ENCODE measurements around the gene NEURL1.
"Not testable (repeated sequence)": the region's sequence is repeated elsewhere in the genome, so short reads cannot be mapped to it uniquely, and the experiment has no call there.

The NEURL1 gene

DNA sequence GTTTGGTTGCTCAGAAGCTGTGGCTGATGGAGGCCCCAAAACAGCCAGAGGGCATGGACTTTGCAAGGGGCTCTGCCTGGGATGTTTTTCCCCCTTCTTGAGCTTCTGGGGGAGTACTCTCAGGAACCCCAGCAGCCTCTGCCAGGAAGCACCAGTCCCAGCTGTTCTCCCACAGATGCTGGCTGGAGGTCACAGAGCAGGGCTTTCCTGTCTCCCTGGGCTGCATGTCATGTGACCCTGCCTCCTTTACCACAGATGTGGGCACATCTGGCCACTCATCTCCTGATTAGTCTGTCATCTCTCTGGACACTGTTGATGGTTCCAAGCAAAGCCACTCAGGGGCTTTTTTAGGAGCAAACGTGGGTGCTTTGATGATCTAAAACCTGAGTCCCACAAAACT is 136.7 kb downstream of the NEURL1 start:
- FAIRE-seq (no peak), DNase-seq (ENCODE audit: insufficient read length, low spot score) (no peak)
- TF ChIP-seq PAX5 (IDR thresholded peaks at IDR 0.05; ENCODE audit: insufficient read depth, low read length, severe bottlenecking) (no peak), POLR2AphosphoS5 (IDR thresholded peaks at IDR 0.05; ENCODE audit: low read depth, low read length) (no peak), POLR2A (IDR thresholded peaks at IDR 0.05; ENCODE audit: low read depth, low read length) (no peak), SPI1 (IDR thresholded peaks at IDR 0.05; ENCODE audit: low read depth, low read length) (no peak), TAF1 (IDR thresholded peaks at IDR 0.05; ENCODE audit: low read depth, low read length) (no peak)

DNA sequence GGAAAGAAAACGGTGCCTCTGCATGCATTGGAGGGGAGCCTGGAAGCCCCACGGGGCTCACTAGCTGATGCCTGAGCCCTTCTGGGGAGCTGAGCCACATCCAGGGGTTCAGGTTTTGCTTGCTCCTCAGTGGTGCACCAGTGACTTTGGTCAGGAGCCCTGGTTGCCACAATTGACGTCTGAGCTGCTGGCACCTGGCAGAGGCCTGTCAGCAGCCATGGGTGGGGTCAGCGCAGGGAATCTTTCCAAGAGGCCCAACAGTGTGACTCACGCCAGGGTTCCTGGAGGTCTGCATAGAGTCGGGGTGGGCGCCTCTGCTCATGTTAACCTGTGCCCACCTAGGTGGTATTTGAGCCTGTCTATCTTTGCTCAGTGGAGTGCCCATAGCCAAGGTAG is 138.7 kb downstream of the NEURL1 start:
- FAIRE-seq = no peak
- no peak for TF ChIP-seq POU2F2 (IDR thresholded peaks at IDR 0.05; ENCODE audit: low read depth, low read length)
- no peak for TF ChIP-seq POLR2A (IDR thresholded peaks at IDR 0.05; ENCODE audit: low read depth, low read length)
- TF ChIP-seq PAX5 (IDR thresholded peaks at IDR 0.05; ENCODE audit: insufficient read depth, low read length, severe bottlenecking) = no peak
- no peak for TF ChIP-seq SPI1 (IDR thresholded peaks at IDR 0.05; ENCODE audit: low read depth, low read length)
- no peak for TF ChIP-seq POLR2AphosphoS5 (IDR thresholded peaks at IDR 0.05; ENCODE audit: low read depth, low read length)
- TF ChIP-seq TAF1 (IDR thresholded peaks at IDR 0.05; ENCODE audit: low read depth, low read length) = no peak

DNA sequence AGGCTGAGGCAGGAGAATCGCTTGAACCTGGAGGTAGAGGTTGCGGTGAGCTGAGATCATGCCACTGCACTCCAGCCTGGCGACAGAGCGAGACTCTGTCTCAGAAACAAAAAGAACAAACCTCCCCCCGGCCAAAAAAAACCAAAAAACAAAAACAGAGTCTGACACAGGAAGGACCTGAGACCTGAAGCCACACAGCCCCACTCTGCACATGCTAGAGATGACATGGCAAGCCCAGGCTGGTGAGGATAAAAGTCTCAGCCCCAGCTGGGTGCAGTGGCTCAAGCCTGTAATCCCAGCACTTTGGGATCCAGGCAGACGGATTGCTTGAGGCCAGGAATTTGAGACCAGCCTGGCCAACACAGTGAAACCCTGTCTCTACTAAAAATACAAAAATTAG is 139.4 kb downstream of the NEURL1 start:
- FAIRE-seq; DNase-seq (ENCODE audit: insufficient read length, low spot score): not testable (repeated sequence)

More for the DNA sequence above, 138.7 kb downstream of the NEURL1 start:
- no peak for DNase-seq (ENCODE audit: insufficient read length, low spot score)

DNA sequence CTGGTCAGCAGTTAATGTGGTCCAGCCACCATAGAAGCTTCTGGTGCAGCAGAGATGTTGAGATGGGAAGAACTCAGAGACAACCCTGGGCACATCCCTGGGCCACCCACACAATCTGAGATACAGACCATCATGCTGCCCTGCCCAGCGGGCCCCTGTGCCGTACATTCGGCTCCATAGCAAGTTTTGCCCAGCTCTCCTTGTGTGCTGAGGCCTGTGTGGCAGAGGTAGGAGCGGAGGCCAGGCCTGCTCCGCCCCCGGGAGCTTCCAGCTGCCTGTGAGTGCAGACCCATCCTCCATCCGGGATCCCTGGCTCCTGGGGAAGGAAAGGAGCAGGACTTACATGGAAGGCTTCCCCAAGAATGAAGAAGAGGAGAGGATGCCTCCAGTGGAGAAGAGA is 140.3 kb downstream of the NEURL1 start:
- FAIRE-seq (no peak), DNase-seq (ENCODE audit: insufficient read length, low spot score) (no peak)
- TF ChIP-seq POLR2AphosphoS5 (IDR thresholded peaks at IDR 0.05; ENCODE audit: low read depth, low read length) = no peak
- TF ChIP-seq PAX5 (IDR thresholded peaks at IDR 0.05; ENCODE audit: insufficient read depth, low read length, severe bottlenecking) = no peak
- no peak for TF ChIP-seq POLR2A (IDR thresholded peaks at IDR 0.05; ENCODE audit: low read depth, low read length)
- no peak for TF ChIP-seq SPI1 (IDR thresholded peaks at IDR 0.05; ENCODE audit: low read depth, low read length)
- no peak for TF ChIP-seq TAF1 (IDR thresholded peaks at IDR 0.05; ENCODE audit: low read depth, low read length)
- TF ChIP-seq POU2F2 (IDR thresholded peaks at IDR 0.05; ENCODE audit: low read depth, low read length) = no peak

DNA sequence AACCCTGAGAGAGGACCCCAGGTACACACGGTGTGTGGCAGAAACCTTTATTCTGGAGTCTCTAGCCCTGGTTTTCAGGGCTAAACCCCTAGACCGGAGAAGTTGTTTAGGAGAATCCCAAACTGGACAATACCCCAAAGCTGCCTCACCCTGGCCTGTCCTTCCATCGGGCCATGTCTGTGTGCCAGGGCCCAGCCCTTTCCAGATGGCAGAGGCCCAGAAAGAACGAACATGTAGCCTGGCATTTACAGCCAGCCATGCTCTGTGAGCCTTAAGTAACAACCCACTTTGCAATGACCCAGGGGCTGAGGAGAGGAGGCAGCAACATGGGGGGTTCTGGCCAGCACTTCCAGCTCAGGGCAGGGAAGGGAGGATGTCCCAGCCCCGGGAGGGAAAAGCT is 142.1 kb downstream of the NEURL1 start:
- no peak for FAIRE-seq

DNA sequence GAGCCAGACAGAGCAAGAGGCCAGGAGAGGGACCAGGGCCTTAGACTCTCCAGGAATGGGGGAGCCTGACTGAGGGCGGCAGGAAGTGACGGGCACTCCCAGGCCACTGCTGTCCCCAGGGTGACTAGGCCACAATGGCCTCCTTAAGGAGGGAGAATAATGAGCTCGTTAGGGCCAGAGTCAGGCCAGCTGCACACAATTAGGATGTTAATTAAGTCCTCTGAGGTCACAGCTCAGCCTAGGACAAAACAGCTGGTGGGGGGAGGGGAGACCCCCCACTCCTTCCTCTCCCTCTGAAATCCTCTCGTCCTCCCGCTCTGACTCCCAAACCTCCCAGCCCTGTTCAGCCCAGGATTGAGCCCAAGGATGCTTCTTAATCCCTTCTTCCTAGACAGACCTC is 143.0 kb downstream of the NEURL1 start:
- TF ChIP-seq PAX5 (IDR thresholded peaks at IDR 0.05; ENCODE audit: insufficient read depth, low read length, severe bottlenecking) = no peak
- TF ChIP-seq POLR2AphosphoS5 (IDR thresholded peaks at IDR 0.05; ENCODE audit: low read depth, low read length) = no peak
- TF ChIP-seq POLR2A (IDR thresholded peaks at IDR 0.05; ENCODE audit: low read depth, low read length) = no peak
- TF ChIP-seq POU2F2 (IDR thresholded peaks at IDR 0.05; ENCODE audit: low read depth, low read length) = no peak
- TF ChIP-seq SPI1 (IDR thresholded peaks at IDR 0.05; ENCODE audit: low read depth, low read length) = no peak
- TF ChIP-seq TAF1 (IDR thresholded peaks at IDR 0.05; ENCODE audit: low read depth, low read length) = no peak

More for the DNA sequence above, 142.1 kb downstream of the NEURL1 start:
- no peak for DNase-seq (ENCODE audit: insufficient read length, low spot score)
- TF ChIP-seq PAX5 (IDR thresholded peaks at IDR 0.05; ENCODE audit: insufficient read depth, low read length, severe bottlenecking) = no peak
- TF ChIP-seq SPI1 (IDR thresholded peaks at IDR 0.05; ENCODE audit: low read depth, low read length) = no peak
- no peak for TF ChIP-seq POU2F2 (IDR thresholded peaks at IDR 0.05; ENCODE audit: low read depth, low read length)
- TF ChIP-seq POLR2AphosphoS5 (IDR thresholded peaks at IDR 0.05; ENCODE audit: low read depth, low read length) = no peak
- no peak for TF ChIP-seq POLR2A (IDR thresholded peaks at IDR 0.05; ENCODE audit: low read depth, low read length)
- no peak for TF ChIP-seq TAF1 (IDR thresholded peaks at IDR 0.05; ENCODE audit: low read depth, low read length)

DNA sequence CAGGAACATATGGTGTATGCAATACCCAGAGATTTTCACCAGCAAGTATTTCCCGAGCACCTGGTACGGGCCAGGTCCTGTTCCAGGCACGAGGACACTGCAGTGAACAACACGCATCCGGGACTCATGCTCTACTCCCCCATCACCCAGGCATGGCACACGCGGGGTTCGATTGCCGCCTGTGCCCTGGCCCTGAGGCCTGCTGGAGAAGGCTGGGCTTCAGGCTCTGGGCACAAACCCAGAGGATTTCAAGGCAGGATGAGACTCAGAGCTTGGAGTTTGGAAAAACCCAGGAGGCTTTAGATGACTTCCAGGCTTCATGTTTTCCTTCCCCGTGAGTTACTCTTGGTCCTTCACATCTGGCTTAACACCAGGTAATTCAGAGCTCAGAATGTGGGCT is 143.5 kb downstream of the NEURL1 start:
- FAIRE-seq (no peak), DNase-seq (ENCODE audit: insufficient read length, low spot score) (no peak)
- TF ChIP-seq POLR2AphosphoS5 (IDR thresholded peaks at IDR 0.05; ENCODE audit: low read depth, low read length) = no peak
- TF ChIP-seq TAF1 (IDR thresholded peaks at IDR 0.05; ENCODE audit: low read depth, low read length) = no peak
- no peak for TF ChIP-seq PAX5 (IDR thresholded peaks at IDR 0.05; ENCODE audit: insufficient read depth, low read length, severe bottlenecking)
- no peak for TF ChIP-seq POLR2A (IDR thresholded peaks at IDR 0.05; ENCODE audit: low read depth, low read length)
- no peak for TF ChIP-seq SPI1 (IDR thresholded peaks at IDR 0.05; ENCODE audit: low read depth, low read length)

More for the DNA sequence above, 143.0 kb downstream of the NEURL1 start:
- DNase-seq (ENCODE audit: insufficient read length, low spot score) (no peak), FAIRE-seq (no peak)

DNA sequence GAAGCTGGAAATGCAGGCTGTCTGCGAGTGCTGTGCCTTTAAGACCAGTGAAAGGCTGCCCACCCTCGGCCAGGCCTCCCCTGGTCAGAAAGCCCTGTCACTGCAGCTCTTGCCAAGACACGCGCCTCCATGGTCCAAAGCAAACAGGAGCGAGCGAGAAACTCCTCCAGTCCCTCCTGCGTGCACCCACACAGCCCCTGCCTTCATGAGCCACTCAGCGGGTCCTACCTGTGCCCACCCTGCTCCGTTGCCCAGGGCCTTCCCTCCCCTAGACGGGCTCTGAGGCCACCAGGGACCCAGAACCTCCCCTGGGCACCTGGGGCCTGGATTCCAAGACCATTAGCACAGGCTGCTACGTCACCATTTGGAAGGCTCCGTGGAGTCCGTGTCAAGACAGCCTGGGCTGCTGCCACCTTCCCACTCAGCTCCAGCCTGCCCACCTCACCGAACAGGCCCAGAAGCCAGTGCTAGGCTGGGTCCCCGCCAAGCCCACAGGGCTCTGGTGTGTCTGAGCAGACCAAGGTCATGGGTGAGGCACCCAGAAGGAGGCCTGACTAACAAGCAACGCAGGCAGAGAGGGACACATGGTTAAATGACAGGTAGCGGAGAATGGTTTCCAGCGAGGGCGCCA is 144.5 kb downstream of the NEURL1 start:
- TF ChIP-seq PAX5 (IDR thresholded peaks at IDR 0.05; ENCODE audit: insufficient read depth, low read length, severe bottlenecking) = no peak
- TF ChIP-seq SPI1 (IDR thresholded peaks at IDR 0.05; ENCODE audit: low read depth, low read length) = no peak
- TF ChIP-seq POLR2A (IDR thresholded peaks at IDR 0.05; ENCODE audit: low read depth, low read length) = no peak
- no peak for TF ChIP-seq POLR2AphosphoS5 (IDR thresholded peaks at IDR 0.05; ENCODE audit: low read depth, low read length)
- TF ChIP-seq TAF1 (IDR thresholded peaks at IDR 0.05; ENCODE audit: low read depth, low read length) = no peak
- no peak for TF ChIP-seq POU2F2 (IDR thresholded peaks at IDR 0.05; ENCODE audit: low read depth, low read length)
- FAIRE-seq (no peak), DNase-seq (ENCODE audit: insufficient read length, low spot score) (no peak)

DNA sequence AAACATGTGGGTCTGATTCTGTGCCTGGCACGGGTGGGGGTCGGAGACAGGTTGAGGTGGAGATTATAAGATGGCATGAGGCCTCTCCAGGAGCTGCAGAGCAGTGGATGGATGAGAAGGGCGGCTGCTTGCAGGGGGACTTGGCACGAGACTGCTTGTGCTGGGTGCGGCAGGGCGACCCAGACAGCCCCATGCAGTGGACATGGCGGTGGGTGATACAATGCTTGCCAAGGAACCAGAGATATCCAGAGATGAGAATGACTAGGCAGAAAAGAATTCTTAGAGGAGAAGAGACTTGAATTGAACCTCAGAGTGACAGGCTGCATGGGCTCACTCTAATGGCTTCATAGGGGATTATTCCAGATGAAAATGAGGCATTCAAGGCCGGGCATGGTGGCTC is 145.4 kb downstream of the NEURL1 start:
- FAIRE-seq (no peak), DNase-seq (ENCODE audit: insufficient read length, low spot score) (no peak)
- no peak for TF ChIP-seq PAX5 (IDR thresholded peaks at IDR 0.05; ENCODE audit: insufficient read depth, low read length, severe bottlenecking)
- no peak for TF ChIP-seq POU2F2 (IDR thresholded peaks at IDR 0.05; ENCODE audit: low read depth, low read length)
- TF ChIP-seq POLR2A (IDR thresholded peaks at IDR 0.05; ENCODE audit: low read depth, low read length) = no peak
- TF ChIP-seq POLR2AphosphoS5 (IDR thresholded peaks at IDR 0.05; ENCODE audit: low read depth, low read length) = no peak
- no peak for TF ChIP-seq TAF1 (IDR thresholded peaks at IDR 0.05; ENCODE audit: low read depth, low read length)
- TF ChIP-seq SPI1 (IDR thresholded peaks at IDR 0.05; ENCODE audit: low read depth, low read length) = no peak

Data from GM12891 (cell line).